H1 (cell line): ENCODE results near the gene NIPSNAP2. TPM values are rescaled to one million over a fixed set of nuclear protein-coding genes. Genes with fewer than 3 reads are reported as not detected.

Source experiments
- CTCF ChIA-PET: fragments of 300-600 bp; sonication (Branson Sonifier 250); formaldehyde crosslinking; loops from one replicate; lab custom pipeline; 2021; ENCODE audit not compliant: partially characterized antibody; lab: Charles Lee
- POLR2A ChIA-PET: fragments of 300-600 bp; sonication (Branson Sonifier 250); formaldehyde crosslinking; loops from one replicate; lab custom pipeline; 2021; ENCODE audit warnings: inconsistent platforms; ENCODE audit not compliant: partially characterized antibody; lab: Charles Lee
- DNase-seq, 2 experiments: peaks; one replicate each; pipeline versions ENCODE4 v3.0.0 to v3.0.0-alpha.2; 2010 to 2022; ENCODE audit warnings: low spot score in 2 of 2, low read depth in 1 of 2, mixed read lengths in 1 of 2
- FAIRE-seq: peaks from 2 replicates; lab custom pipeline; 2011; peaks lifted over from hg19 to GRCh38; lab: Jason Lieb, UNC
- H2AFZ ChIP-seq: 2 replicates; pipeline ENCODE4 v1.8.1; 2012; ENCODE audit warnings: low read length, inconsistent platforms
- H2AK5ac ChIP-seq: 2 replicates; pipeline ENCODE4 v1.6.1; 2013; ENCODE audit warnings: low read depth, low read length
- H2BK120ac ChIP-seq: replicated peaks from 2 replicates; pipeline ENCODE3; 2013; ENCODE audit warnings: low read depth, low read length, inconsistent platforms
- H2BK12ac ChIP-seq: 2 replicates; pipeline ENCODE4 v1.6.1; 2013; ENCODE audit warnings: low read depth, low read length
- H2BK15ac ChIP-seq: 2 replicates; pipeline ENCODE4 v1.6.1; 2013; ENCODE audit warnings: low read length
- H2BK20ac ChIP-seq: 2 replicates; pipeline ENCODE4 v1.6.1; 2013; ENCODE audit warnings: low read length
- H2BK5ac ChIP-seq: 2 replicates; pipeline ENCODE4 v1.6.1; 2013; ENCODE audit warnings: low read depth, low read length
- H3K14ac ChIP-seq: 2 replicates; pipeline ENCODE4 v1.6.1; 2013; ENCODE audit warnings: inconsistent platforms; ENCODE audit not compliant: insufficient read length
- H3K18ac ChIP-seq: 2 replicates; pipeline ENCODE4 v1.6.1; 2013; ENCODE audit warnings: low read length; ENCODE audit errors: extremely low read depth
- H3K23ac ChIP-seq: 2 replicates; pipeline ENCODE4 v1.6.1; 2013; ENCODE audit warnings: inconsistent platforms; ENCODE audit not compliant: insufficient read length
- H3K23me2 ChIP-seq: 2 replicates; pipeline ENCODE4 v1.6.1; 2013; ENCODE audit warnings: low read depth, low read length
- H3K27ac ChIP-seq: 2 replicates; pipeline ENCODE4 v1.6.1; 2011; ENCODE audit warnings: low read depth, low read length, inconsistent platforms
- H3K27me3 ChIP-seq, 4 experiments: replicated peaks in 1 of 4; 1 replicate in 1 of 4; 2 replicates in 3 of 4; pipeline versions ENCODE4 v1.6.1 to v1.8.1; 2011 to 2013; ENCODE audit warnings: low read length in 3 of 4, mild to moderate bottlenecking in 3 of 4, inconsistent platforms in 2 of 4, mixed read lengths in 2 of 4, moderate library complexity in 1 of 4; ENCODE audit not compliant: control insufficient read depth in 3 of 4, insufficient read depth in 3 of 4; ENCODE audit errors: extremely low read depth in 1 of 4
- H3K36me3 ChIP-seq, 4 experiments: 2 replicates each; pipeline versions ENCODE4 v1.6.1 to v1.8.1; 2011 to 2013; ENCODE audit warnings: mild to moderate bottlenecking in 4 of 4, low read length in 3 of 4, moderate library complexity in 2 of 4, control low read depth in 1 of 4, inconsistent platforms in 1 of 4; ENCODE audit not compliant: insufficient read depth in 4 of 4, control insufficient read depth in 2 of 4
- H3K4ac ChIP-seq: replicated peaks from 2 replicates; pipeline ENCODE3; 2013; ENCODE audit warnings: low read length, low read depth, mixed read lengths, inconsistent platforms; ENCODE audit not compliant: insufficient read length
- H3K4me1 ChIP-seq, 4 experiments: replicated peaks in 1 of 4; 1 replicate in 1 of 4; 2 replicates in 3 of 4; pipeline versions ENCODE4 v1.6.1 to v1.8.1; 2011 to 2013; ENCODE audit warnings: low read length in 3 of 4, inconsistent platforms in 2 of 4, mixed read lengths in 1 of 4; ENCODE audit not compliant: insufficient read depth in 4 of 4, control insufficient read depth in 3 of 4
- H3K4me2 ChIP-seq, 2 experiments: 2 replicates each; pipeline versions ENCODE4 v1.6.1 to v1.8.1; 2011 to 2013; ENCODE audit warnings: low read depth in 2 of 2, low read length in 2 of 2, control low read depth in 1 of 2, inconsistent platforms in 1 of 2, mild to moderate bottlenecking in 1 of 2; ENCODE audit not compliant: insufficient read depth in 1 of 2
- H3K4me3 ChIP-seq, 4 experiments: fragments of 200-600, 300-600 bp in 1 of 4; sonication (generic), shearing (Covaris generic), sonication (Bioruptor Twin) in 1 of 4; 2 replicates each; pipeline versions ENCODE4 v1.5.1 to v1.8.1; 2011 to 2016; ENCODE audit warnings: low read length in 4 of 4, low read depth in 3 of 4, control low read depth in 2 of 4, inconsistent platforms in 2 of 4, mild to moderate bottlenecking in 2 of 4, mixed read lengths in 1 of 4, moderate library complexity in 1 of 4; ENCODE audit not compliant: insufficient read depth in 2 of 4; ENCODE audit errors: extremely low read depth in 1 of 4
- H3K56ac ChIP-seq: replicated peaks from 2 replicates; pipeline ENCODE3; 2013; ENCODE audit warnings: low read depth, mild to moderate bottlenecking, mixed read lengths, low read length, inconsistent platforms; ENCODE audit not compliant: insufficient read length
- H3K79me1 ChIP-seq: 2 replicates; pipeline ENCODE4 v1.6.1; 2013; ENCODE audit warnings: low read depth, low read length, control low read depth
- H3K79me2 ChIP-seq, 2 experiments: 2 replicates each; pipeline versions ENCODE4 v1.6.1 to v1.8.1; 2012 to 2013; ENCODE audit warnings: low read length in 2 of 2, mild to moderate bottlenecking in 2 of 2, inconsistent platforms in 1 of 2; ENCODE audit not compliant: insufficient read depth in 2 of 2, control insufficient read depth in 1 of 2
- H3K9ac ChIP-seq, 4 experiments: replicated peaks in 1 of 4; 1 replicate in 1 of 4; 2 replicates in 3 of 4; pipeline versions ENCODE4 v1.6.1 to v1.8.1; 2011 to 2013; ENCODE audit warnings: low read depth in 3 of 4, low read length in 3 of 4, control low read depth in 2 of 4, mild to moderate bottlenecking in 2 of 4, moderate library complexity in 2 of 4, inconsistent platforms in 1 of 4; ENCODE audit errors: extremely low read depth in 1 of 4
- H3K9me3 ChIP-seq, 2 experiments: 2 replicates each; pipeline versions ENCODE4 v1.6.1 to v1.8.1; 2012 to 2013; ENCODE audit warnings: mild to moderate bottlenecking in 2 of 2, moderate library complexity in 2 of 2, control low read depth in 1 of 2, inconsistent platforms in 1 of 2, low read depth in 1 of 2, low read length in 1 of 2, mixed read lengths in 1 of 2; ENCODE audit not compliant: insufficient read depth in 2 of 2
- H4K20me1 ChIP-seq, 2 experiments: replicated peaks in 1 of 2; 2 replicates each; pipeline versions ENCODE3 to v1.8.1; 2011 to 2013; ENCODE audit warnings: inconsistent platforms in 2 of 2, low read length in 2 of 2, mild to moderate bottlenecking in 1 of 2; ENCODE audit not compliant: insufficient read depth in 2 of 2, control insufficient read depth in 1 of 2
- H4K5ac ChIP-seq: 2 replicates; pipeline ENCODE4 v1.6.1; 2013; ENCODE audit warnings: low read length, low read depth, mixed read lengths, inconsistent platforms; ENCODE audit not compliant: insufficient read length
- H4K8ac ChIP-seq: 2 replicates; pipeline ENCODE4 v1.8.0; 2013; ENCODE audit warnings: mild to moderate bottlenecking, moderate library complexity, low read length, inconsistent platforms; ENCODE audit not compliant: insufficient read depth; ENCODE audit errors: extremely low read depth
- H4K91ac ChIP-seq: replicated peaks from 2 replicates; pipeline ENCODE3; 2013; ENCODE audit warnings: low read length, mixed read lengths, inconsistent platforms; ENCODE audit not compliant: insufficient read length
- ASH2L ChIP-seq: fragments of 200-600, 300-600 bp; sonication (generic); IDR thresholded peaks from one replicate; pipeline ENCODE4 v1.7.1; 2017; ENCODE audit warnings: low read length
- BRCA1 ChIP-seq: IDR thresholded peaks from 2 replicates; pipeline ENCODE4 v1.6.1; 2012; ENCODE audit warnings: low read depth, low read length, improper control_type of control experiment
- CHD2 ChIP-seq: IDR thresholded peaks from 2 replicates; pipeline ENCODE4 v1.6.1; 2012; ENCODE audit warnings: low read length, improper control_type of control experiment
- CTBP2 ChIP-seq: IDR thresholded peaks from 2 replicates; pipeline ENCODE4 v1.7.0; 2011; ENCODE audit warnings: borderline replicate concordance, mild to moderate bottlenecking, moderate library complexity, mixed read lengths, low read length; ENCODE audit not compliant: insufficient read depth, insufficient read length
- EZH2 ChIP-seq: fragments of 200-600 bp; sonication (generic); IDR thresholded peaks from 2 replicates; pipeline ENCODE4 v1.7.1; 2012; ENCODE audit warnings: low read depth, mild to moderate bottlenecking, moderate library complexity, low read length, inconsistent platforms; ENCODE audit not compliant: severe bottlenecking
- SIRT6 ChIP-seq: IDR thresholded peaks from one replicate; pipeline ENCODE4 v1.7.1; 2012; ENCODE audit warnings: low read length, inconsistent platforms
- TAF7 ChIP-seq: optimal IDR thresholded peaks from 2 replicates; pipeline ENCODE3; 2011; ENCODE audit warnings: low read depth, mild to moderate bottlenecking, inconsistent platforms, low read length, moderate library complexity, borderline replicate concordance
- WGBS, 2 experiments: shearing (Covaris generic) in 1 of 2; methylation state at CpG; one replicate each; pipeline versions ENCODE4 v1.1.6 to v1.1.7; 2013 to 2015; ENCODE audit warnings: low lambda C conversion rate in 2 of 2, mixed read lengths in 2 of 2, inconsistent platforms in 1 of 2, low coverage in 1 of 2, missing lambda C conversion rate in 1 of 2; ENCODE audit not compliant: insufficient replicate concordance in 2 of 2, insufficient coverage in 1 of 2, insufficient read length in 1 of 2; ENCODE audit errors: extremely low coverage in 1 of 2, missing lambda C conversion rate in 1 of 2; 5-methylcytosine and 5-hydroxymethylcytosine counted together
- polyA plus RNA-seq, 7 experiments: library from polyadenylated mRNA; depleted of rRNA in 3 of 7; stranded (reverse) in 5 of 7; unstranded in 2 of 7; fragments of >200 nt in 5 of 7; fragments of 200-250 nt in 2 of 7; gene quantifications; 1 replicate in 5 of 7; 2 replicates in 1 of 7; 4 replicates in 1 of 7; pipeline versions ENCODE4 v1.2.1 to v1.2.3, GENCODE V29; 2011 to 2013; ENCODE audit warnings: missing spikeins in 2 of 7, mixed read lengths in 2 of 7
- total RNA-seq: library from RNA; stranded (reverse); fragmentation: NEBNext Ultra II Directional; extraction: Animal tissue kit (Norgen Biotek cat#: 25700); gene quantifications from 2 replicates; pipeline ENCODE4 v1.2.1, GENCODE V29; 2021
- TF ChIP-seq, protein P1 (sequence below): IDR thresholded peaks from 2 replicates; pipeline ENCODE4 v1.6.1; 2012; ENCODE audit warnings: low read length, inconsistent platforms
- TF ChIP-seq, protein P2 (sequence below): IDR thresholded peaks from 2 replicates; pipeline ENCODE4 v1.6.1; 2011; ENCODE audit warnings: low read length, improper control_type of control experiment

NIPSNAP2 gene
- total and polyA plus RNA-seq, 2 of the 8 experiments (the other 6 are each of a cell fraction or from before 2014, with no cell fraction given), result 31.1 to 45.2 TPM

DNA sequence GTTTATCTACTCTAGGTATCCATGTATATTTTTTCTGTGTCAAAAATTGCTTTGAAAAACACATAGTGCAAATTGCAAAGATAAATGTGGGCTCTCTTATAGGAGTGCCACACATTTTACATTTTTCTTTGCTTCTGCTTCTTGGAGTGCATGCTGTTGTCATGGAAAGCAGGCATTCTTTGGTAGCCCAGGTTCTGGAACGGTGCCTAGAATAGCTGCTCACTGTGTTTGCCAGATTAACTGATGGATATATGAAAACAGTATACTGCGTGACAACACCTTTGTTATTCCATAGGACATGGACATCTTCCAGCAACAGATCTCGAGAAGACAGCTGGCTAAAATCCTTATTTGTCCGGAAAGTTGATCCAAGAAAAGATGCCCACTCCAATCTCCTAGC is 13.4 kb downstream of the NIPSNAP2 start:
- Histone ChIP-seq H3K4ac (no peak overlapping the region), H3K23me2 (no peaks in the 10 kb centered on the region), H2AK5ac (no peak overlapping the region), H3K9ac (no peak overlapping the region), H3K27me3 (no peaks in the 10 kb centered on the region), H2BK120ac (no peak overlapping the region), H3K14ac (no peak overlapping the region), H3K4me1 (no peaks in the 10 kb centered on the region), H4K8ac (no peak overlapping the region), H3K79me1 (no peaks in the 10 kb centered on the region), H2BK20ac (no peak overlapping the region), H3K4me2 (no peak overlapping the region), H2AFZ (no peak overlapping the region), H3K23ac (no peak overlapping the region), H3K56ac (no peak overlapping the region), H2BK15ac (no peak overlapping the region), H3K9me3 (no peaks in the 10 kb centered on the region), H3K79me2 (no peaks in the 10 kb centered on the region; a peak in 1 of 4 replicates), H4K5ac (no peak overlapping the region), H3K4me3 (no peak overlapping the region), H2BK5ac (no peak overlapping the region), H3K27ac (no peak overlapping the region), H2BK12ac (no peak overlapping the region), H3K18ac (no peak overlapping the region), H3K36me3 (peaks cover 0 to 29% (median 13%) of the 10 kb centered on the region in 4 experiments; a peak in 7 of 8 replicates), H4K20me1 (no peaks in the 10 kb centered on the region), H4K91ac (no peak overlapping the region)
- no peak for TF ChIP-seq ASH2L
- no peak for TF ChIP-seq BRCA1
- TF ChIP-seq CHD2, result no peak
- TF ChIP-seq, protein P1, sequence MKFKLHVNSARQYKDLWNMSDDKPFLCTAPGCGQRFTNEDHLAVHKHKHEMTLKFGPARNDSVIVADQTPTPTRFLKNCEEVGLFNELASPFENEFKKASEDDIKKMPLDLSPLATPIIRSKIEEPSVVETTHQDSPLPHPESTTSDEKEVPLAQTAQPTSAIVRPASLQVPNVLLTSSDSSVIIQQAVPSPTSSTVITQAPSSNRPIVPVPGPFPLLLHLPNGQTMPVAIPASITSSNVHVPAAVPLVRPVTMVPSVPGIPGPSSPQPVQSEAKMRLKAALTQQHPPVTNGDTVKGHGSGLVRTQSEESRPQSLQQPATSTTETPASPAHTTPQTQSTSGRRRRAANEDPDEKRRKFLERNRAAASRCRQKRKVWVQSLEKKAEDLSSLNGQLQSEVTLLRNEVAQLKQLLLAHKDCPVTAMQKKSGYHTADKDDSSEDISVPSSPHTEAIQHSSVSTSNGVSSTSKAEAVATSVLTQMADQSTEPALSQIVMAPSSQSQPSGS, result no peak
- no peak for TF ChIP-seq SIRT6
- TF ChIP-seq TAF7, result no peak
- TF ChIP-seq CTBP2, result no peak
- TF ChIP-seq, protein P2, sequence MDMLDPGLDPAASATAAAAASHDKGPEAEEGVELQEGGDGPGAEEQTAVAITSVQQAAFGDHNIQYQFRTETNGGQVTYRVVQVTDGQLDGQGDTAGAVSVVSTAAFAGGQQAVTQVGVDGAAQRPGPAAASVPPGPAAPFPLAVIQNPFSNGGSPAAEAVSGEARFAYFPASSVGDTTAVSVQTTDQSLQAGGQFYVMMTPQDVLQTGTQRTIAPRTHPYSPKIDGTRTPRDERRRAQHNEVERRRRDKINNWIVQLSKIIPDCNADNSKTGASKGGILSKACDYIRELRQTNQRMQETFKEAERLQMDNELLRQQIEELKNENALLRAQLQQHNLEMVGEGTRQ, result no peak
- no peak for TF ChIP-seq EZH2
- POLR2A ChIA-PET, result interaction anchor here (1.2 kb wide), 1 partner anchor 13 kb away, joined by 6 read pairs; no protein-coding TSS in a partner anchor
- 96% methylated on average over 4 of the region's 4 CpGs; no CpG with 5 or more reads in 1 of the 2 experiments for WGBS, 2 experiments
- FAIRE-seq, result no peak
- CTCF ChIA-PET, result interaction anchor here (0.6 to 1.0 kb wide), 3 partner anchors 11 to 86 kb away, joined by 3 read pairs; no protein-coding TSS in a partner anchor
- DNase-seq, result no peak
